ENCODE measurements around the gene CNTN1.

GRCh38 chr12:40718878-40719372 is 26.7 kb downstream of the CNTN1 start:
- TF ChIP-seq POLR2A (IDR thresholded peaks at IDR 0.05) = no peak
- TF ChIP-seq CTCF (IDR thresholded peaks at IDR 0.05) = no peak

All from lower leg skin (tissue), 3 donors.